Uterus (tissue), 2 donors: Measurements from ENCODE around the gene FCRL4.

Experiments
- POLR2A ChIP-seq, 2 donors: fragments of 450-650 bp; IDR thresholded peaks; one replicate each; pipeline ENCODE4 v1.6.1; 2016; ENCODE audit warnings: antibody characterized with exemption in 2 of 2, mild to moderate bottlenecking in 1 of 2, moderate library complexity in 1 of 2
- TF ChIP-seq, protein P1 (sequence below), 4 experiments: fragments of 200-600 bp in 2 of 4; fragments of 450-650 bp in 2 of 4; sonication (generic) in 2 of 4; IDR thresholded peaks; one replicate each; pipeline ENCODE4 v1.5.1; 2016 to 2019; ENCODE audit warnings: antibody characterized with exemption in 4 of 4, mild to moderate bottlenecking in 2 of 4, moderate library complexity in 1 of 4

DNA sequence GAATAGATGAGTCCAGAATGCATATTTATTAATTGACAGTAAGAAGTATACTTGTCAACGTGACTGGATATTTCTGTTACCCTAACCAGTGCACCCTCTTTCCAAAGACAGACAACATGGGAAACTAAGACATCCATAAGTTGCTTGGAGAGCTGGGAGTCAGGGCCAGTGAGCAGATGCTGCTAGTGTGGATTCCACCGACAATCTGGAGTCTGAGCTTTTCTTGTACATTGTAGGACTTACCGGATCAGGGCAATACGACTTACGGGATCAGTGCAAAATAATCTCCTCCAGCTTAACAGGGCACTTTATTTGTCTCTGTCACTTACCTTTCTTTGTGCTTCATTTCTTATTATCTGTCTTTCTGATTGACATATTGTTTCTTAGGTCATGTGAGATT, 24.6 kb upstream of the FCRL4 start:
- TF ChIP-seq, protein P1, sequence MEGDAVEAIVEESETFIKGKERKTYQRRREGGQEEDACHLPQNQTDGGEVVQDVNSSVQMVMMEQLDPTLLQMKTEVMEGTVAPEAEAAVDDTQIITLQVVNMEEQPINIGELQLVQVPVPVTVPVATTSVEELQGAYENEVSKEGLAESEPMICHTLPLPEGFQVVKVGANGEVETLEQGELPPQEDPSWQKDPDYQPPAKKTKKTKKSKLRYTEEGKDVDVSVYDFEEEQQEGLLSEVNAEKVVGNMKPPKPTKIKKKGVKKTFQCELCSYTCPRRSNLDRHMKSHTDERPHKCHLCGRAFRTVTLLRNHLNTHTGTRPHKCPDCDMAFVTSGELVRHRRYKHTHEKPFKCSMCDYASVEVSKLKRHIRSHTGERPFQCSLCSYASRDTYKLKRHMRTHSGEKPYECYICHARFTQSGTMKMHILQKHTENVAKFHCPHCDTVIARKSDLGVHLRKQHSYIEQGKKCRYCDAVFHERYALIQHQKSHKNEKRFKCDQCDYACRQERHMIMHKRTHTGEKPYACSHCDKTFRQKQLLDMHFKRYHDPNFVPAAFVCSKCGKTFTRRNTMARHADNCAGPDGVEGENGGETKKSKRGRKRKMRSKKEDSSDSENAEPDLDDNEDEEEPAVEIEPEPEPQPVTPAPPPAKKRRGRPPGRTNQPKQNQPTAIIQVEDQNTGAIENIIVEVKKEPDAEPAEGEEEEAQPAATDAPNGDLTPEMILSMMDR (IDR thresholded peaks at IDR 0.05): no peak
- no peak for TF ChIP-seq POLR2A (IDR thresholded peaks at IDR 0.05)
